K562 (cell line): ENCODE data around the gene SCP2. TPM values are rescaled to one million over a fixed set of nuclear protein-coding genes. Genes with fewer than 3 reads are reported as not detected.

Experiments used
- ARID1B ChIP-seq: fragments of 450-650 bp; IDR thresholded peaks from 2 replicates; pipeline ENCODE4 v1.6.1; 2016; ENCODE audit warnings: antibody characterized with exemption, mild to moderate bottlenecking, inconsistent platforms
- EGR1 ChIP-seq: fragments of 450-650 bp; conservative IDR thresholded peaks from 2 replicates; pipeline ENCODE4 v1.6.1; 2017; ENCODE audit warnings: mild to moderate bottlenecking
- ELF1 ChIP-seq: fragments of 200-800 bp; sonication (Bioruptor generic); IDR thresholded peaks from 2 replicates; pipeline ENCODE4 v1.6.1; 2016; ENCODE audit warnings: missing genetic modification characterization, missing compliant biosample characterization
- ETV1 ChIP-seq: fragments of 450-650 bp; conservative IDR thresholded peaks from 2 replicates; pipeline ENCODE4 v1.6.1; 2016; ENCODE audit warnings: missing genetic modification characterization, control low read depth, low read depth, missing compliant biosample characterization
- GATAD2B ChIP-seq: fragments of 450-650 bp; IDR thresholded peaks from 2 replicates; pipeline ENCODE4 v1.6.1; 2017; ENCODE audit warnings: mild to moderate bottlenecking, borderline replicate concordance
- KLF1 ChIP-seq: fragments of 450-650 bp; IDR thresholded peaks from 2 replicates; pipeline ENCODE4 v1.6.1; 2016; ENCODE audit warnings: missing genetic modification characterization, missing compliant biosample characterization
- MAFF ChIP-seq: IDR thresholded peaks from 2 replicates; pipeline ENCODE4 v1.6.1; 2012; ENCODE audit warnings: low read length, improper control_type of control experiment
- PCBP1 ChIP-seq: fragments of 200-400 bp; formaldehyde crosslinking; IDR thresholded peaks from 2 replicates; pipeline ENCODE4 v1.6.1; 2018; ENCODE audit warnings: mild to moderate bottlenecking, low read depth, low read length; ENCODE audit not compliant: poor library complexity, severe bottlenecking
- PML ChIP-seq: IDR thresholded peaks from 2 replicates; pipeline ENCODE4 v1.6.1; 2012; ENCODE audit warnings: low read length, inconsistent platforms
- SMC3 ChIP-seq: conservative IDR thresholded peaks from 2 replicates; pipeline ENCODE4 v1.6.1; 2011; ENCODE audit warnings: low read depth, low read length, improper control_type of control experiment; ENCODE audit not compliant: insufficient read depth
- ZFX ChIP-seq: sonication (generic); formaldehyde crosslinking; IDR thresholded peaks from 2 replicates; pipeline ENCODE4 v1.8.0; 2022; ENCODE audit warnings: mild to moderate bottlenecking, missing genetic modification reagents, moderate library complexity
- ZNF121 ChIP-seq: sonication (generic); formaldehyde crosslinking; conservative IDR thresholded peaks from 2 replicates; pipeline ENCODE4 v1.8.0; 2022; ENCODE audit warnings: missing genetic modification reagents
- ZNF134 ChIP-seq: fragments of 250-450 bp; sonication (Bioruptor Pico); conservative IDR thresholded peaks from 2 replicates; pipeline ENCODE4 v1.4.0; 2020
- ZNF165 ChIP-seq: fragments of 250-450 bp; sonication (Bioruptor Pico); IDR thresholded peaks from 2 replicates; pipeline ENCODE4 v1.4.0; 2020; ENCODE audit warnings: borderline replicate concordance
- ZNF174 ChIP-seq: fragments of 250-450 bp; sonication (Bioruptor Pico); IDR thresholded peaks from 2 replicates; pipeline ENCODE4 v1.4.0; 2020; ENCODE audit warnings: mild to moderate bottlenecking
- ZNF311 ChIP-seq: fragments of 250-450 bp; sonication (Bioruptor Pico); IDR thresholded peaks from 2 replicates; pipeline ENCODE4 v1.4.0; 2020; ENCODE audit warnings: mild to moderate bottlenecking, moderate library complexity
- ZNF436 ChIP-seq: fragments of 250-450, 450-650 bp; sonication (Bioruptor Pico); formaldehyde crosslinking; IDR thresholded peaks from 2 replicates; pipeline ENCODE4 v1.7.0; 2020; ENCODE audit warnings: mild to moderate bottlenecking
- ZNF518B ChIP-seq: fragments of 250-450 bp; sonication (Bioruptor Pico); IDR thresholded peaks from 2 replicates; pipeline ENCODE4 v1.5.0; 2021; ENCODE audit warnings: mild to moderate bottlenecking, moderate library complexity
- polyA plus RNA-seq, 8 experiments: library from polyadenylated mRNA; depleted of rRNA in 4 of 8; stranded (reverse) in 5 of 8; unstranded in 3 of 8; fragments of >200 nt; fragmentation: Nextera tagmentation in 2 of 8; fragmentation: Illumina TruSeq in 1 of 8; extraction: Ambion mirVana in 2 of 8; extraction: Trizol in 1 of 8; gene quantifications; 2 replicates each; pipeline versions ENCODE4 v1.2.1 to v1.2.3, GENCODE V29; 2011 to 2014; ENCODE audit warnings: inconsistent platforms in 1 of 8, missing spikeins in 1 of 8
- total RNA-seq, 7 experiments: library from RNA; depleted of rRNA in 6 of 7; stranded (reverse); fragments of >200 nt in 6 of 7; fragmentation: Illumina TruSeq in 2 of 7; extraction: Trizol in 2 of 7; gene quantifications; 2 replicates each; pipeline versions ENCODE4 v1.2.1 to v1.2.3, GENCODE V29; 2011 to 2021; ENCODE audit warnings: low replicate concordance in 1 of 7
- TF ChIP-seq, protein P1 (sequence below): sonication (generic); formaldehyde crosslinking; IDR thresholded peaks from 2 replicates; pipeline ENCODE4 v1.8.0; 2022; ENCODE audit warnings: mild to moderate bottlenecking, missing genetic modification reagents
- TF ChIP-seq, protein P2 (sequence below): sonication (generic); formaldehyde crosslinking; IDR thresholded peaks from 2 replicates; pipeline ENCODE4 v1.8.0; 2022; ENCODE audit warnings: mild to moderate bottlenecking, missing genetic modification reagents

Gene SCP2
- total and polyA plus RNA-seq, 9 of the 15 experiments (the other 6 are each of a cell fraction or from before 2014, with no cell fraction given): 63.8 to 258 (median 106) TPM

- TF ChIP-seq ZFX (no peak), PML (no peak), ZNF311 (CRISPR knock-in tag) (no peak), ZNF134 (CRISPR knock-in tag) (peak; percentile 87), PCBP1 (no peak), ZNF518B (no peak), ZNF174 (CRISPR knock-in tag) (no peak), ZNF165 (no peak), ARID1B (peak; percentile 88), ZNF436 (CRISPR knock-in tag) (peak; percentile 86), EGR1 (0 out of 2 replicates have a peak, but pooled peaks have one; percentile 7), KLF1 (tag) (no peak), ZNF121 (CRISPR knock-in tag) (0 out of 2 replicates have a peak, but pooled peaks have one; percentile 17), GATAD2B (no peak), ELF1 (tag) (no peak), SMC3 (no peak), ETV1 (tag) (no peak), MAFF (no peak)
- TF ChIP-seq, protein P1, sequence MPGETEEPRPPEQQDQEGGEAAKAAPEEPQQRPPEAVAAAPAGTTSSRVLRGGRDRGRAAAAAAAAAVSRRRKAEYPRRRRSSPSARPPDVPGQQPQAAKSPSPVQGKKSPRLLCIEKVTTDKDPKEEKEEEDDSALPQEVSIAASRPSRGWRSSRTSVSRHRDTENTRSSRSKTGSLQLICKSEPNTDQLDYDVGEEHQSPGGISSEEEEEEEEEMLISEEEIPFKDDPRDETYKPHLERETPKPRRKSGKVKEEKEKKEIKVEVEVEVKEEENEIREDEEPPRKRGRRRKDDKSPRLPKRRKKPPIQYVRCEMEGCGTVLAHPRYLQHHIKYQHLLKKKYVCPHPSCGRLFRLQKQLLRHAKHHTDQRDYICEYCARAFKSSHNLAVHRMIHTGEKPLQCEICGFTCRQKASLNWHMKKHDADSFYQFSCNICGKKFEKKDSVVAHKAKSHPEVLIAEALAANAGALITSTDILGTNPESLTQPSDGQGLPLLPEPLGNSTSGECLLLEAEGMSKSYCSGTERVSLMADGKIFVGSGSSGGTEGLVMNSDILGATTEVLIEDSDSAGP (CRISPR knock-in tag): no peak
- TF ChIP-seq, protein P2, sequence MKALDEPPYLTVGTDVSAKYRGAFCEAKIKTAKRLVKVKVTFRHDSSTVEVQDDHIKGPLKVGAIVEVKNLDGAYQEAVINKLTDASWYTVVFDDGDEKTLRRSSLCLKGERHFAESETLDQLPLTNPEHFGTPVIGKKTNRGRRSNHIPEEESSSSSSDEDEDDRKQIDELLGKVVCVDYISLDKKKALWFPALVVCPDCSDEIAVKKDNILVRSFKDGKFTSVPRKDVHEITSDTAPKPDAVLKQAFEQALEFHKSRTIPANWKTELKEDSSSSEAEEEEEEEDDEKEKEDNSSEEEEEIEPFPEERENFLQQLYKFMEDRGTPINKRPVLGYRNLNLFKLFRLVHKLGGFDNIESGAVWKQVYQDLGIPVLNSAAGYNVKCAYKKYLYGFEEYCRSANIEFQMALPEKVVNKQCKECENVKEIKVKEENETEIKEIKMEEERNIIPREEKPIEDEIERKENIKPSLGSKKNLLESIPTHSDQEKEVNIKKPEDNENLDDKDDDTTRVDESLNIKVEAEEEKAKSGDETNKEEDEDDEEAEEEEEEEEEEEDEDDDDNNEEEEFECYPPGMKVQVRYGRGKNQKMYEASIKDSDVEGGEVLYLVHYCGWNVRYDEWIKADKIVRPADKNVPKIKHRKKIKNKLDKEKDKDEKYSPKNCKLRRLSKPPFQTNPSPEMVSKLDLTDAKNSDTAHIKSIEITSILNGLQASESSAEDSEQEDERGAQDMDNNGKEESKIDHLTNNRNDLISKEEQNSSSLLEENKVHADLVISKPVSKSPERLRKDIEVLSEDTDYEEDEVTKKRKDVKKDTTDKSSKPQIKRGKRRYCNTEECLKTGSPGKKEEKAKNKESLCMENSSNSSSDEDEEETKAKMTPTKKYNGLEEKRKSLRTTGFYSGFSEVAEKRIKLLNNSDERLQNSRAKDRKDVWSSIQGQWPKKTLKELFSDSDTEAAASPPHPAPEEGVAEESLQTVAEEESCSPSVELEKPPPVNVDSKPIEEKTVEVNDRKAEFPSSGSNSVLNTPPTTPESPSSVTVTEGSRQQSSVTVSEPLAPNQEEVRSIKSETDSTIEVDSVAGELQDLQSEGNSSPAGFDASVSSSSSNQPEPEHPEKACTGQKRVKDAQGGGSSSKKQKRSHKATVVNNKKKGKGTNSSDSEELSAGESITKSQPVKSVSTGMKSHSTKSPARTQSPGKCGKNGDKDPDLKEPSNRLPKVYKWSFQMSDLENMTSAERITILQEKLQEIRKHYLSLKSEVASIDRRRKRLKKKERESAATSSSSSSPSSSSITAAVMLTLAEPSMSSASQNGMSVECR: no peak
Measured at GRCh38 chr1:52907068-52907811, 19.8 kb upstream of the SCP2 start (continued).
